H9 (cell line): ENCODE results near the gene FGF9. TPM values are rescaled to one million over a fixed set of nuclear protein-coding genes. Genes with fewer than 3 reads are reported as not detected.

Experiments
- DNase-seq: peaks from one replicate; pipeline ENCODE4 v3.0.0-alpha.2; 2017
- H2AFZ ChIP-seq: one replicate; pipeline ENCODE4 v1.6.1; 2013; ENCODE audit warnings: mild to moderate bottlenecking, low read length, control low read depth, moderate library complexity
- H2AK5ac ChIP-seq: 2 replicates; pipeline ENCODE4 v1.6.1; 2013; ENCODE audit warnings: low read length, control low read depth, mixed read lengths; ENCODE audit not compliant: insufficient read length
- H2BK120ac ChIP-seq: one replicate; pipeline ENCODE4 v1.6.1; 2013; ENCODE audit warnings: low read depth, mild to moderate bottlenecking, low read length, control low read depth, inconsistent platforms; ENCODE audit not compliant: poor library complexity, severe bottlenecking
- H2BK12ac ChIP-seq: 2 replicates; pipeline ENCODE4 v1.6.1; 2013; ENCODE audit warnings: low read length, control low read depth, mixed read lengths, low read depth; ENCODE audit not compliant: insufficient read length
- H2BK15ac ChIP-seq: 2 replicates; pipeline ENCODE4 v1.6.1; 2013; ENCODE audit warnings: low read depth, low read length, control low read depth
- H2BK20ac ChIP-seq: one replicate; pipeline ENCODE4 v1.6.1; 2013; ENCODE audit warnings: low read depth, mild to moderate bottlenecking, low read length, control low read depth, inconsistent platforms; ENCODE audit not compliant: poor library complexity, severe bottlenecking
- H2BK5ac ChIP-seq: 2 replicates; pipeline ENCODE4 v1.6.1; 2013; ENCODE audit warnings: low read length, control low read depth, mixed read lengths; ENCODE audit not compliant: insufficient read length
- H3K14ac ChIP-seq: 2 replicates; pipeline ENCODE4 v1.6.1; 2013; ENCODE audit warnings: low read length, control low read depth; ENCODE audit not compliant: insufficient read depth
- H3K18ac ChIP-seq: 2 replicates; pipeline ENCODE4 v1.6.1; 2013; ENCODE audit warnings: low read depth, mild to moderate bottlenecking, mixed read lengths, low read length, control low read depth; ENCODE audit not compliant: insufficient read length
- H3K23ac ChIP-seq: 2 replicates; pipeline ENCODE4 v1.6.1; 2013; ENCODE audit warnings: low read length, control low read depth, mixed read lengths, low read depth; ENCODE audit not compliant: insufficient read length
- H3K23me2 ChIP-seq: 2 replicates; pipeline ENCODE4 v1.6.1; 2013; ENCODE audit warnings: low read depth, mild to moderate bottlenecking, mixed read lengths, low read length, control low read depth; ENCODE audit not compliant: insufficient read length, poor library complexity, severe bottlenecking
- H3K27ac ChIP-seq: 2 replicates; pipeline ENCODE4 v1.5.1; 2013; ENCODE audit warnings: low read length, control low read depth, mixed read lengths, low read depth; ENCODE audit not compliant: insufficient read length
- H3K27me3 ChIP-seq: 2 replicates; pipeline ENCODE4 v1.6.1; 2013; ENCODE audit warnings: low read length, control low read depth, inconsistent platforms; ENCODE audit not compliant: insufficient read depth
- H3K4ac ChIP-seq: 2 replicates; pipeline ENCODE4 v1.6.1; 2013; ENCODE audit warnings: low read depth, mild to moderate bottlenecking, control low read depth, inconsistent platforms, low read length, moderate library complexity
- H3K4me1 ChIP-seq: 2 replicates; pipeline ENCODE4 v1.6.1; 2013; ENCODE audit warnings: low read length, control low read depth, inconsistent platforms; ENCODE audit not compliant: insufficient read depth
- H3K4me2 ChIP-seq: 2 replicates; pipeline ENCODE4 v1.6.1; 2013; ENCODE audit warnings: low read length, control low read depth, mixed read lengths; ENCODE audit not compliant: insufficient read length, insufficient read depth
- H3K56ac ChIP-seq: 2 replicates; pipeline ENCODE4 v1.6.1; 2013; ENCODE audit warnings: low read depth, mild to moderate bottlenecking, mixed read lengths, low read length, control low read depth; ENCODE audit not compliant: insufficient read length
- H3K79me1 ChIP-seq: 2 replicates; pipeline ENCODE4 v1.6.1; 2013; ENCODE audit warnings: low read depth, mild to moderate bottlenecking, moderate library complexity, low read length, control low read depth, inconsistent platforms; ENCODE audit not compliant: insufficient read depth, poor library complexity, severe bottlenecking
- H3K79me2 ChIP-seq: 2 replicates; pipeline ENCODE4 v1.6.1; 2013; ENCODE audit warnings: low read length, control low read depth, inconsistent platforms; ENCODE audit not compliant: insufficient read depth
- H3K9ac ChIP-seq: 2 replicates; pipeline ENCODE4 v1.6.1; 2013; ENCODE audit warnings: low read length, control low read depth, mixed read lengths; ENCODE audit not compliant: insufficient read length; ENCODE audit errors: extremely low read depth
- H3K9me3 ChIP-seq: one replicate; pipeline ENCODE4 v1.6.1; 2013; ENCODE audit warnings: low read depth, low read length, inconsistent platforms; ENCODE audit not compliant: control insufficient read depth
- H3T11ph ChIP-seq: one replicate; pipeline ENCODE4 v1.6.1; 2013; ENCODE audit warnings: mild to moderate bottlenecking, low read length, control low read depth, inconsistent platforms
- H4K20me1 ChIP-seq: one replicate; pipeline ENCODE4 v1.6.1; 2013; ENCODE audit not compliant: control insufficient read depth, insufficient read length, insufficient read depth
- H4K5ac ChIP-seq: 2 replicates; pipeline ENCODE4 v1.6.1; 2013; ENCODE audit warnings: low read depth, mild to moderate bottlenecking, mixed read lengths, low read length, control low read depth; ENCODE audit not compliant: insufficient read length
- H4K8ac ChIP-seq: replicated peaks from 2 replicates; pipeline ENCODE4 v1.6.1; 2013; ENCODE audit warnings: low read length, control low read depth, mixed read lengths, low read depth; ENCODE audit not compliant: insufficient read length
- H4K91ac ChIP-seq: 2 replicates; pipeline ENCODE4 v1.6.1; 2013; ENCODE audit warnings: low read depth, mild to moderate bottlenecking, moderate library complexity, mixed read lengths, low read length, control low read depth; ENCODE audit not compliant: insufficient read length
- H3K27ac Mint-ChIP-seq, 3 experiments: 2 replicates in 2 of 3; 3 replicates in 1 of 3; pipeline ENCODE4 v1.8.0; 2020 to 2021; ENCODE audit warnings: mixed read lengths in 3 of 3, mild to moderate bottlenecking in 1 of 3, moderate library complexity in 1 of 3
- H3K27me3 Mint-ChIP-seq: 2 replicates; pipeline ENCODE4 v1.8.0; 2021; ENCODE audit warnings: low read depth, mild to moderate bottlenecking, moderate library complexity, mixed read lengths
- H3K36me3 Mint-ChIP-seq, 3 experiments: 2 replicates in 2 of 3; 3 replicates in 1 of 3; pipeline ENCODE4 v1.8.0; 2020 to 2021; ENCODE audit warnings: low read depth in 3 of 3, mixed read lengths in 3 of 3; ENCODE audit not compliant: insufficient read depth in 1 of 3
- H3K4me1 Mint-ChIP-seq, 2 experiments: 2 replicates each; pipeline ENCODE4 v1.8.0; 2020; ENCODE audit warnings: mixed read lengths in 2 of 2
- H3K4me3 Mint-ChIP-seq, 2 experiments: 2 replicates in 1 of 2; 3 replicates in 1 of 2; pipeline ENCODE4 v1.8.0; 2020 to 2021; ENCODE audit warnings: mild to moderate bottlenecking in 2 of 2, mixed read lengths in 2 of 2, moderate library complexity in 1 of 2
- H3K9me3 Mint-ChIP-seq, 2 experiments: 2 replicates in 1 of 2; 3 replicates in 1 of 2; pipeline ENCODE4 v1.8.0; 2020; ENCODE audit warnings: mild to moderate bottlenecking in 2 of 2, mixed read lengths in 2 of 2, moderate library complexity in 1 of 2
- WGBS: extraction: QIAGEN DNeasy Blood & Tissue Kit; methylation state at CpG from one replicate; pipeline ENCODE4 v1.1.7; 2013; ENCODE audit warnings: missing lambda C conversion rate, low lambda C conversion rate, mixed read lengths; ENCODE audit not compliant: insufficient read length; ENCODE audit errors: extremely low coverage; 5-methylcytosine and 5-hydroxymethylcytosine counted together
- total RNA-seq: library from RNA; stranded (reverse); gene quantifications from 2 replicates; pipeline ENCODE4 v1.2.1, GENCODE V29; 2021
- TF ChIP-seq, protein P1 (sequence below): fragments of 200-600 bp; sonication (generic); conservative IDR thresholded peaks from 3 replicates; pipeline ENCODE4 v1.8.0; 2021; ENCODE audit warnings: antibody characterized with exemption, mild to moderate bottlenecking

FGF9 gene
- total RNA-seq, 1 experiment from 2014 or later = 0.22 TPM

DNA sequence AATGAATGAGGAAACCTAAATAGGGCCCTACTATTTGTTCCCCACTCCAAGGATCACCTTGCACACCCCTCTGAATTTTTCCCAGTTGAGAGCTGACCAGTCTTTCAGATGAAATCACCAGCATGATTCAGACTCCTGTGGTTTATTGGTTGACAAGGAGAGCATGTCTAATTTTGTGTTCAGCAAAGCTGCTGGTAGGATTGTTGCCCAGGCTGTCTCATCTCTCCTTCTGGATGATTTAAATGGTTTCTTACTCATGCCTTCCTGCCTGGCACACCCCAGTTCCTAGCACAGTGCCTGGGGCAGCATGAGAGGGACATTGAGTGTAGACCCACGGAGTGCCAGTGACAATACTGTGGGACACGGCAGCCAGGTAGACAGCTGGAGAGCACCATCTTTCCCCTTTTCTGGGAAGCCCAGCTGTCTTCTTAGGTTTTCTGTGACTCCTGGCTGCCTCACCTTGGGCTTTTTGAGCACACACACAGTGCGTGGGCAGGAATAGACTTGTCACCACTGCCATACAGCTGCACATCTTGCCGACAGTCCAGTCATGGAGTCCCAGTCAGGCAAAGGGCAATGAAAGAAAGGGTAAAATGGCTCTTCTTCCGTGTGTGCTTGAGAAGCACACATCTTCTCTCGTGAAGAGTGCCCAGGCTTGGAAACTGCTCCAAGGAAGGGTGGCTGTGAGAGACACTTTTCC lies 12.3 kb downstream of the FGF9 start:
- H3K23me2 ChIP-seq = no peaks in the 10 kb centered on the region
- H3T11ph ChIP-seq = no peak overlapping the region
- no peak overlapping the region for H2BK20ac ChIP-seq
- H3K4me2 ChIP-seq = no peak overlapping the region
- no peak overlapping the region for H2BK15ac ChIP-seq
- H3K23ac ChIP-seq = no peak overlapping the region
- DNase-seq = no peak
- no peaks in the 10 kb centered on the region for H4K20me1 ChIP-seq
- H2AK5ac ChIP-seq = no peak overlapping the region
- no peak overlapping the region for H3K4me3 Mint-ChIP-seq
- no peak overlapping the region for H2BK12ac ChIP-seq
- H3K36me3 Mint-ChIP-seq = no peaks in the 10 kb centered on the region
- no peak overlapping the region for H3K27ac ChIP-seq
- H2BK5ac ChIP-seq = no peak overlapping the region
- no peak overlapping the region for H3K18ac ChIP-seq
- no peak overlapping the region for H4K8ac ChIP-seq
- H3K4me1 ChIP-seq = no peaks in the 10 kb centered on the region
- no CpG with 5 or more reads among the region's 6 CpGs for WGBS
- no peak overlapping the region for H3K4ac ChIP-seq
- H3K4me1 Mint-ChIP-seq = no peaks in the 10 kb centered on the region
- no peak overlapping the region for H3K14ac ChIP-seq
- H3K56ac ChIP-seq = no peak overlapping the region
- no peak overlapping the region for H3K9ac ChIP-seq
- peaks cover 43% of the 10 kb centered on the region for H3K27me3 Mint-ChIP-seq
- no peaks in the 10 kb centered on the region for H3K9me3 ChIP-seq
- no peak overlapping the region for H4K91ac ChIP-seq
- H2BK120ac ChIP-seq = no peak overlapping the region
- H3K79me2 ChIP-seq = no peaks in the 10 kb centered on the region
- H3K27me3 ChIP-seq = no peaks in the 10 kb centered on the region
- H2AFZ ChIP-seq = no peak overlapping the region
- H3K27ac Mint-ChIP-seq = no peak overlapping the region
- H3K79me1 ChIP-seq = no peaks in the 10 kb centered on the region
- H4K5ac ChIP-seq = no peak overlapping the region
- TF ChIP-seq, protein P1, sequence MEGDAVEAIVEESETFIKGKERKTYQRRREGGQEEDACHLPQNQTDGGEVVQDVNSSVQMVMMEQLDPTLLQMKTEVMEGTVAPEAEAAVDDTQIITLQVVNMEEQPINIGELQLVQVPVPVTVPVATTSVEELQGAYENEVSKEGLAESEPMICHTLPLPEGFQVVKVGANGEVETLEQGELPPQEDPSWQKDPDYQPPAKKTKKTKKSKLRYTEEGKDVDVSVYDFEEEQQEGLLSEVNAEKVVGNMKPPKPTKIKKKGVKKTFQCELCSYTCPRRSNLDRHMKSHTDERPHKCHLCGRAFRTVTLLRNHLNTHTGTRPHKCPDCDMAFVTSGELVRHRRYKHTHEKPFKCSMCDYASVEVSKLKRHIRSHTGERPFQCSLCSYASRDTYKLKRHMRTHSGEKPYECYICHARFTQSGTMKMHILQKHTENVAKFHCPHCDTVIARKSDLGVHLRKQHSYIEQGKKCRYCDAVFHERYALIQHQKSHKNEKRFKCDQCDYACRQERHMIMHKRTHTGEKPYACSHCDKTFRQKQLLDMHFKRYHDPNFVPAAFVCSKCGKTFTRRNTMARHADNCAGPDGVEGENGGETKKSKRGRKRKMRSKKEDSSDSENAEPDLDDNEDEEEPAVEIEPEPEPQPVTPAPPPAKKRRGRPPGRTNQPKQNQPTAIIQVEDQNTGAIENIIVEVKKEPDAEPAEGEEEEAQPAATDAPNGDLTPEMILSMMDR = no peak
- H3K9me3 Mint-ChIP-seq = no peaks in the 10 kb centered on the region
